Activated CD4-positive, alpha-beta T cell treated with anti-CD3 and anti-CD28 coated beads for 36 hours (primary cell): ENCODE data around the gene PDIA2. TPM values are rescaled to one million over a fixed set of nuclear protein-coding genes. Genes with fewer than 3 reads are reported as not detected.

Source experiments
- total RNA-seq, 2 experiments: library from RNA; stranded (reverse); gene quantifications; one replicate each; pipeline ENCODE4 v1.2.3, GENCODE V29; 2021

The PDIA2 gene
- total RNA-seq, 2 experiments from 2014 or later, result not detected

Other genes starting within 250 kb of the PDIA2 start
- gene POLR3K, start 229.6 kb upstream of the PDIA2 start, total RNA-seq, result 10 to 100 TPM; 31.9 to 46.8 TPM
- gene SNRNP25, start 229.3 kb upstream of the PDIA2 start, total RNA-seq, result 10 to 100 TPM; 42.5 to 50.0 TPM
- gene RHBDF1, start 210.5 kb upstream of the PDIA2 start, total RNA-seq, result under 1 TPM in 1 of 2 experiments, not detected in 1; 0.40 TPM
- 10 to 100 TPM; 47.0 to 57.0 TPM for gene MPG, start 204.9 kb upstream of the PDIA2 start, total RNA-seq
- 10 to 100 TPM; 49.1 to 53.9 TPM for gene NPRL3, start 144.5 kb upstream of the PDIA2 start, total RNA-seq
- gene HBZ, start 130.5 kb upstream of the PDIA2 start, total RNA-seq, result not detected
- not detected for gene HBM, start 117.2 kb upstream of the PDIA2 start, total RNA-seq
- not detected for gene HBA2, start 110.3 kb upstream of the PDIA2 start, total RNA-seq
- gene HBA1, start 106.5 kb upstream of the PDIA2 start, total RNA-seq, result not detected
- gene HBQ1, start 102.7 kb upstream of the PDIA2 start, total RNA-seq, result 1 to 10 TPM in 1 of 2 experiments, under 1 TPM in 1; 0.37 to 1.1 TPM
- 10 to 100 TPM; 44.6 to 50.1 TPM for gene LUC7L, start 53.7 kb upstream of the PDIA2 start, total RNA-seq
- gene FAM234A, start 48.3 kb upstream of the PDIA2 start, total RNA-seq, result 10 to 100 TPM; 11.3 to 15.2 TPM
- gene RGS11, start 7.2 kb upstream of the PDIA2 start, total RNA-seq, result under 1 TPM; 0.11 to 0.12 TPM
- gene ARHGDIG, start 2.6 kb upstream of the PDIA2 start, total RNA-seq, result not detected
- gene AXIN1, start 69.6 kb downstream of the PDIA2 start, total RNA-seq, result 10 to 100 TPM; 20.0 to 23.8 TPM
- 10 to 100 TPM; 90.2 to 94.4 TPM for gene MRPL28, start 87.4 kb downstream of the PDIA2 start, total RNA-seq
- 10 to 100 TPM; 22.9 to 40.8 TPM for gene PGAP6, start 98.8 kb downstream of the PDIA2 start, total RNA-seq
- 10 to 100 TPM; 55.9 to 72.1 TPM for gene NME4, start 114.0 kb downstream of the PDIA2 start, total RNA-seq
- 10 to 100 TPM; 11.5 to 13.0 TPM for gene DECR2, start 118.7 kb downstream of the PDIA2 start, total RNA-seq
- 10 to 100 TPM; 14.2 to 17.0 TPM for gene RAB11FIP3, start 142.5 kb downstream of the PDIA2 start, total RNA-seq
- gene CAPN15, start 244.5 kb downstream of the PDIA2 start, total RNA-seq, result 10 to 100 TPM; 64.7 to 69.7 TPM